Hematopoietic multipotent progenitor cell (in vitro differentiated cells): Measurements from ENCODE around the gene ATP9A. TPM values are rescaled to one million over a fixed set of nuclear protein-coding genes. Genes with fewer than 3 reads are reported as not detected.
"Not testable (repeated sequence)": the region's sequence is repeated elsewhere in the genome, so short reads cannot be mapped to it uniquely, and the experiment has no call there.

Experiments
- DNase-seq, 3 donors: peaks; one replicate each; pipeline ENCODE4 v3.0.0-alpha.2; 2011 to 2015; ENCODE audit warnings: low read depth in 2 of 3, low spot score in 2 of 3
- total RNA-seq: library from RNA; depleted of rRNA; stranded (reverse); fragments of >200 nt; gene quantifications from one replicate; pipeline ENCODE4 v1.2.3, GENCODE V29; 2012

The ATP9A gene
- 25.0 TPM for total RNA-seq

- DNase-seq = peak in 1 of 3 donors; percentile 9
Measured at GRCh38 chr20:51767867-51768758, at the start of gene ATP9A. Gene ATP9A, minus strand, starts transcription at chr20:51768390. Its CDS starts 21 bp downstream, at chr20:51768369.

DNA sequence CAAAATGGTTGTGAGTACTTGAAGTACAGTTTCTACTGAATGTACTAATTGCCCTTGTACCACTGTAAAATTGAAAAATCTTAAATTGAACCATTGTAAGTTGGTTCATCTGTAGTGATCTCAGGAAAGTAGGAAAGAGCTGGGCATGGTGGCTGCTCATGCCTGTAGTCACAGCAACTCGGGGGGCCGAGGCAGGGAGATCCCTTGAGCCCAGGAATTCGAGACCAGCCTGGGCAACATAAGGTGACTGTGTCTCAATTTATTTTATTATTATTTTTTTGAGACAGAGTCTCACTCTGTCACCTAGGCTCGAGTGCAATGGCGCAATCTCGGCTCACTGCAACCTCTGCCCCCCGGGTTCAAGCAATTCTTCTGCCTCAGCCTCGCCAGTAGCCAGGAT, 48.7 kb upstream of the ATP9A start:
- DNase-seq = not testable (repeated sequence)

GRCh38 chr20:51815383-51816076, 47.3 kb upstream of the ATP9A start:
- DNase-seq = no peak

DNA sequence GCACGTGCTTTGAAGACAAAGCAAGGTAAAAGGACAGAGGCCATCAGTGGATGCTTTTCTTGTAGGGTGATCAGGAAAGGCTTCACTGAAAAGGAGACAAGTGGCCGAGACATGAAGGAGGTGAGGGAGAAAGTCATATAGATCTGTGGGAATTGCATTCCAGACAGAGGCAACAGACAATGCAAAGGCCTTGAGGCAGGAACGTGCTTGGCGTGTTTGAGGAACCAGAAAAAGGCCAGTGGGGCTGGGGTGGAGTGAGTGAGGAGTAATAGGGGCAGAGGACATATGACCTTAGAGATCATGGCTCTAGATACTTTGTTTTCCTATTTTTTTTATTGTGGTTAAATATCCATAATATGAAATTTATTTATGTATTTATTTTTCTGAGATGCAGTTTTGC, 44.7 kb upstream of the ATP9A start:
- DNase-seq = no peak

- DNase-seq = no peak
Measured at GRCh38 chr20:51811514-51812128, 43.4 kb upstream of the ATP9A start.

GRCh38 chr20:51811042-51811355, 42.8 kb upstream of the ATP9A start:
- DNase-seq = no peak

- DNase-seq = no peak
Measured at GRCh38 chr20:51810155-51811041, 42.2 kb upstream of the ATP9A start.

GRCh38 chr20:51807720-51808250, 39.6 kb upstream of the ATP9A start:
- no peak for DNase-seq

DNA sequence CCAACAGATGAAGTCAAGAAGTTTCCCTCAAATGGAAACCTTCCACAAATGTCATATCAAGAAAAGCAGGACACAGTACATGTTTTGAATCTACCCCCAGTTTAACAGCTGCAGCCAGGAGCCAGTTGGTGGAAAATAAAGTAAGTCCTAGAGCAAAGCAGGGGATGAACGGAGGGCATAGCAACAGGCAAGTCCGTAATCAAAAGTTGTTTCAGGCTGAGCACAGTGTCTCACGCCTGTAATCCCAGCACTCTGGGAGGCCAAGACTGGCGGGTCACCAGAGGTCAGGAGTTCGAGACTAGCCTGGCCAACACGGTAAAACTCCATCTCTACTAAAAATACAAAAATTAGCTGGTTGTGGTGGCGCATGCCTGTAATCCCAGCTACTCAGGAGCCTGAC, 36.6 kb upstream of the ATP9A start:
- DNase-seq = no peak

DNA sequence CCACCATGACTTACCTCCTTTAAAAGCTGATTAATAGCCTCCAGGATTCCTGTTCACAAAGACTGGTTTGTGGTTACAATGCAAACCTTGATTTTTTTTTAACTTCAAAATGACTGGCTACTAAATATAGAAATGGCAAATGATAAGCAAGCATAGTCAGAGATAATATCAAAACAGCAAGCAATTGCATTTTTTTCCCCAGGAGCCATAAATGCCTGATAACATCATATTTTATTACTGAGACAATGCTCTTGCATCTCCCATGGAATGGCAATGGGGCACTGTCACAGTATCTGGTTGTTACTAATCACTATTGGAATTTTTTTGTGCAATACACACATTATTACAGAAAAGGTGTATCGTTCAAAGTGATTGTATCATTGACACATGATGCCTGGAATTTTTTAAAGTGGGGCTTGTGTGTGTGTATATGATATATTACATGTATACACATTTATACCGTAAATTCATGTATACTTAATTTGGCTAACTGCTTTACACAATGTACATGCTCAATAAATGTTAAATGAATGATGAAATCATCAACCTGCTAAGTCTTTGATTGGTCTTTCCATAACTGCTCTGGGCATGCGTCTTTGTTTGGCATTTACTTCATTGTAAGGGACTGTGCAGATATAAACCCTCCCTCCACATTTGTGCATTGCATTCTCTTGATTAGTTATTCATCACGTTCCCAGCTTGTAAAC, 35.1 kb upstream of the ATP9A start:
- DNase-seq = no peak

GRCh38 chr20:51802170-51802751, 34.1 kb upstream of the ATP9A start, which contains the start of gene SALL4:
Gene SALL4, minus strand, starts transcription at chr20:51802521. Its CDS starts 113 bp downstream, at chr20:51802408.
- no peak for DNase-seq

- DNase-seq = peak in 1 of 3 donors; percentile 9
Measured at GRCh38 chr20:51801823-51802123, 33.6 kb upstream of the ATP9A start.

DNA sequence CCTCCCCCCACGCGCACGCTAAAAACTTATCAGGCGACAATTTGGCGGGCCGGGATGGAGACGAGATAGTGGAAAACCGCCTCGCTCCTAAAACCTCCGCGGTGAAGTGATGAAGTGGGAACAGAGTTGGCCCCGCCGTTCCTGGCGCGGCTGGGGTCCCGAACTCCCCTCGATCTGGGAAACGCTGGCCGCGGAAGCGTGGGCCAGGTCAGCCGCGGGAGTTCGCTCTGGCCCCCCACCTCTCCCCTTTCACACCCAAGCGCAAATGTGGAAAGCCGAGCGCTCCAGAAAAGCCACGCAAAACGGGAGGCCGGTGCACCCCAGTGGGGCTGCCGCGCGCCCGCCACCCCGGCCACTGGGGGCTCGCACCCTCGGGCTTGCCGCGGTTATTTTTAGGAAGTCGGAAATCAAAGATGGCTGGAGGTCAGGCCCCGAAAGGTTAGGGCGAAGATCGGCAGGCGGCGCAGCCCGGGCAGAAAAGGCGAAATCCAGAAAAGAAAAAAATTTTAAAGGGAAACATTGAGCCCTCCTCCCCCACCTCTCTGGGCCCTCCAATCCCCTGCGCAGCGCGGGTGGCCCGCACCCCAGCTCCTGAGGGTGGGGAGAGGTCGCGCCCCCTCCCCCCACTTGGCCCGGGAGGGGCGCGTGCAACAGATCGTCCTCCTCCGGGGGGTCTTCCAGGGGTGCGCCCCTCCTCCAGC, 33.1 kb upstream of the ATP9A start:
- DNase-seq = peak in 2 of 3 donors; percentile 26 to 45

DNA sequence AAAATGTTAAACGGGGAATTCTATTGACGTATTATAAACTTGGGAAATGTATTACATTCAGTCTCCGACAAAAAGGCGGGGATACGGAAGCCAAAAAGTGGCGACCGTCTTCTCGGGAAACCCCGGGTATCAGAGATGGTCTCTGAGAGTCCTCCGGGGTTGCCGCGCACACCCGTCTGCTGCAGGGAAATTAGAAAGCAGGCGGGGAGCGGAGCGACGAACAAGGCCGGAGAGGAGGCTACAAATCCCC, 32.6 kb upstream of the ATP9A start:
- DNase-seq = peak in 1 of 3 donors; percentile 7

GRCh38 chr20:51800060-51800871, 32.1 kb upstream of the ATP9A start:
- peak; percentile 1 to 55 (median 52) for DNase-seq

- peak in 1 of 3 donors; percentile 41 for DNase-seq
Measured at GRCh38 chr20:51799401-51799860, 31.2 kb upstream of the ATP9A start.

DNA sequence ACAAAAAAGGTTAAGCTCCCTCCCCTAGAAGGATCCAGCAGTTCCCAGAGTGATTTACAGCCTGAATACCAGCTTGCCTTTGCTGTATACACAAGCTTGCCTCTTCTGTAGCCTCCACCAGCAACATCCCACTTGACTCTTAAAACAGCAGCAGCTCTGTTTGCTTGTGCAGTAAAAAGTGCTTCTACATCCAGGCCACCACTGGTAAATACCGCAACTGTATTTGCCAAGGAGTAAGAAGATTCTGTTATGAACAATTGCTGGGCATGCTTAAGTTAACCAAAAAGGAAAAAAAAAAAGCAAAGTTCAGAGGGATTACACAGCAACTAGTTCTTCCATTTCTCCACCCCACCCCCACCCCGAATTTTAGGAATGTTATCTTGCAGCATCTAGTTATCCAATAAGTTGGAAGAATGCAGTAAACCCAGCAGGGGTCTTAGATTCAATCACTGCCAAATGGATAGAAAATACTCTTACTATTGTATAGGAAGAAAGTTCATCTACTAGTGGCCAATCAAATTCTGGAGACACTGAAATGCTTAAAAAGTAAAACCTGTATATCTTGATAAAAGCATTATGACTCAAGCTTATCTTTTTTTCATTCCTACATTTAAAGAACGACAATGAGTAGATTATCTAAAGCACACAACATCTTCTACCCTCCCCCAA, 29.3 kb upstream of the ATP9A start:
- DNase-seq = no peak

DNA sequence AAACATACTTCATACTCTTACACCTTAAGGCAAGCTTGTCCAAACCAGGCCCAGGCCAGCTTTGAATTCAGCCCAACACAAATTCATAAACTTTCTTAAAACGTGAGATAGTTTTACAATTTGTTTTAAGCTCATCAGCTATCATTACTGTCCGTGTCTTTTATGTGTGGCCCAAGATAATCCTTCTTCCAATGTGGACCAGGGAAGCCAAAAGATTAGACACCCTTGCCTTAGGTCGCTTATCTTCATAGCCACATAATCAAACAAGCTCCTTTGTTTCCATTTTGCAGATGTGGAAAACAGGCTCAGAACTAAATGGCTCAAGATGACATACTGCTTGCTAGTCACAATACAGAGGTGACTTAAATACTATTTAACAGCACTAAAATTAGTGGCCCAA, 28.1 kb upstream of the ATP9A start:
- DNase-seq = no peak
